Measurements from ENCODE around the gene EARS2. TPM values are rescaled to one million over a fixed set of nuclear protein-coding genes. Genes with fewer than 3 reads are reported as not detected.
A peak's percentile ranks its signal among the peaks of the same experiment; 100 is the strongest.

EARS2 gene
- total and polyA plus RNA-seq, 2 of the 8 experiments (the other 6 are each of a cell fraction or from before 2014, with no cell fraction given), result 47.8 to 111 TPM

DNA sequence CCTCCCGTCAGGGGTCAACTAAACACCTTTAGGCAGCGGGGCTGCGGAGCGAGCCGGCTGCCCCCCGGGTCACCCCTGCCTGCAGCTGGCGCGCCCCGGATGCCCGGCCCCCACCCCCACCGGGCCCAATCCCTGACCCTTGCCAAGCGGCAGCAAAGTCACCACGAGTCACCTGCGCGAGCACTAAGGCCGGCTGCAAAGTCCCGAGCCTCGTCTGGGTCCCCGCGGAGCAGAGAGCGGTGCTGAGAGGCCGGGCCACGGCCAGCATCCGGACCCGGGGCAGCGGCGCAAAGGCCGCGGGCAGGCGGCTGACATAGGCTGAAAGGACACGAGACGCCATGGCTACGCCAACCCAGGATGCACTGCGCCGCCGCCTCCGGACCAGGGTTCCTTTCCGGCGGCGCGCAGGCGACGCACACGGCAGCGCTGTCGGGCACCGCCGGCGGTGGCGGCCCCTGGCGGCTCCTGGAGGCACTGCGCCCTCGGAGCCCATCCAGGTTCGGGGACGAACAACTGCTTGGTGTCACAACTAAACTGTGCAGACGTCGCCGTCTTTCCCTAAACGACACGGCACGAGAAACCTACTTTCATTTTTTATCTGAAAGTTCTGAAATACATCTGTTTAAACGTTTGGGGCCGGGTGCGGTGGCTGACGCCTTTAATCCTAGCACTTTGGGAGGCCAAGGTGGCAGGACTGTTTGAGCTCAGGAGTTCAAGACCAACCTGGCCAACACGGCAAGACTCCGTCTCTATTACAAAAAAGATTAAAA, 39.0 kb upstream of the EARS2 start, which contains the start of gene NDUFAB1 (continued):
- TF ChIP-seq HDAC2 (IDR thresholded peaks at IDR 0.05; ENCODE audit: borderline replicate concordance in 1 of 2, low read depth in 2 of 2, low read length in 2 of 2) (peak in 1 of 2 experiments; percentile 57; a peak in 1 of 4 replicates), SP2 (IDR thresholded peaks at IDR 0.05; ENCODE audit: low read length) (peak; percentile 36; the same call in 1 of the 2 replicates), POLR2AphosphoS5 (IDR thresholded peaks at IDR 0.05; ENCODE audit: low read depth, low read length) (peak; percentile 63), SP4 (IDR thresholded peaks at IDR 0.05; ENCODE audit: low read length) (no peak), CHD2 (IDR thresholded peaks at IDR 0.05; ENCODE audit: low read length) (no peak), NRF1 (IDR thresholded peaks at IDR 0.05; ENCODE audit: low read depth, low read length) (0 out of 2 replicates have a peak, but pooled peaks have one; percentile 8), RXRA (IDR thresholded peaks at IDR 0.05; ENCODE audit: insufficient read depth, low read depth, low read length) (no peak), ASH2L (IDR thresholded peaks at IDR 0.05; ENCODE audit: low read length) (peak; percentile 60), RBBP5 (IDR thresholded peaks at IDR 0.05; ENCODE audit: borderline replicate concordance, low read depth, low read length) (0 out of 2 replicates have a peak, but pooled peaks have one; percentile 32), BCL11A (IDR thresholded peaks at IDR 0.05; ENCODE audit: low read depth in 2 of 2, low read length in 2 of 2) (no peak), HDAC6 (IDR thresholded peaks at IDR 0.05; ENCODE audit: low read depth, low read length) (no peak), RAD21 (IDR thresholded peaks at IDR 0.05 in 1 of 2, conservative IDR thresholded peaks at IDR 0.05 in 1 of 2; ENCODE audit: low read depth in 2 of 2, low read length in 2 of 2) (peak; percentile 27 to 44; a peak in 2 of 4 replicates), RFX5 (IDR thresholded peaks at IDR 0.05; ENCODE audit: borderline replicate concordance, low read depth, low read length) (no peak), TEAD4 (IDR thresholded peaks at IDR 0.05; ENCODE audit: low read depth, low read length) (no peak), GTF2F1 (IDR thresholded peaks at IDR 0.05; ENCODE audit: borderline replicate concordance, low read depth, low read length) (no peak), YY1 (IDR thresholded peaks at IDR 0.05; ENCODE audit: low read depth, low read length) (peak; percentile 92), SAP30 (IDR thresholded peaks at IDR 0.05; ENCODE audit: insufficient read depth, insufficient replicate concordance, low read length) (no peak)
- TF ChIP-seq, protein P1, sequence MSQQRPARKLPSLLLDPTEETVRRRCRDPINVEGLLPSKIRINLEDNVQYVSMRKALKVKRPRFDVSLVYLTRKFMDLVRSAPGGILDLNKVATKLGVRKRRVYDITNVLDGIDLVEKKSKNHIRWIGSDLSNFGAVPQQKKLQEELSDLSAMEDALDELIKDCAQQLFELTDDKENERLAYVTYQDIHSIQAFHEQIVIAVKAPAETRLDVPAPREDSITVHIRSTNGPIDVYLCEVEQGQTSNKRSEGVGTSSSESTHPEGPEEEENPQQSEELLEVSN (IDR thresholded peaks at IDR 0.05), result 0 out of 2 replicates have a peak, but pooled peaks have one; percentile 6
- TF ChIP-seq, protein P2, sequence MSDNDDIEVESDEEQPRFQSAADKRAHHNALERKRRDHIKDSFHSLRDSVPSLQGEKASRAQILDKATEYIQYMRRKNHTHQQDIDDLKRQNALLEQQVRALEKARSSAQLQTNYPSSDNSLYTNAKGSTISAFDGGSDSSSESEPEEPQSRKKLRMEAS (IDR thresholded peaks at IDR 0.05), result peak; percentile 36; the same call in 1 of the 2 replicates
- TF ChIP-seq, protein P3, sequence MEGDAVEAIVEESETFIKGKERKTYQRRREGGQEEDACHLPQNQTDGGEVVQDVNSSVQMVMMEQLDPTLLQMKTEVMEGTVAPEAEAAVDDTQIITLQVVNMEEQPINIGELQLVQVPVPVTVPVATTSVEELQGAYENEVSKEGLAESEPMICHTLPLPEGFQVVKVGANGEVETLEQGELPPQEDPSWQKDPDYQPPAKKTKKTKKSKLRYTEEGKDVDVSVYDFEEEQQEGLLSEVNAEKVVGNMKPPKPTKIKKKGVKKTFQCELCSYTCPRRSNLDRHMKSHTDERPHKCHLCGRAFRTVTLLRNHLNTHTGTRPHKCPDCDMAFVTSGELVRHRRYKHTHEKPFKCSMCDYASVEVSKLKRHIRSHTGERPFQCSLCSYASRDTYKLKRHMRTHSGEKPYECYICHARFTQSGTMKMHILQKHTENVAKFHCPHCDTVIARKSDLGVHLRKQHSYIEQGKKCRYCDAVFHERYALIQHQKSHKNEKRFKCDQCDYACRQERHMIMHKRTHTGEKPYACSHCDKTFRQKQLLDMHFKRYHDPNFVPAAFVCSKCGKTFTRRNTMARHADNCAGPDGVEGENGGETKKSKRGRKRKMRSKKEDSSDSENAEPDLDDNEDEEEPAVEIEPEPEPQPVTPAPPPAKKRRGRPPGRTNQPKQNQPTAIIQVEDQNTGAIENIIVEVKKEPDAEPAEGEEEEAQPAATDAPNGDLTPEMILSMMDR (IDR thresholded peaks at IDR 0.05; ENCODE audit: control extremely low read depth in 1 of 3, insufficient read depth in 1 of 3, low read depth in 1 of 3, low read length in 3 of 3), result peak; percentile 87 to 98 (median 92)
